Keratinocyte (primary cell): ENCODE measurements around the gene HINT1. TPM values are rescaled to one million over a fixed set of nuclear protein-coding genes. Genes with fewer than 3 reads are reported as not detected.

Experiments used
- DNase-seq: peaks from one replicate; pipeline ENCODE4 v3.0.0-alpha.2; 2011; ENCODE audit warnings: low read depth, missing footprints, low spot score
- FAIRE-seq: peaks from 2 replicates; lab custom pipeline; 2011; peaks lifted over from hg19 to GRCh38; lab: Jason Lieb, UNC
- H2AFZ ChIP-seq: 2 replicates; pipeline ENCODE4 v1.6.0; 2012; ENCODE audit warnings: low read length, control low read depth, inconsistent platforms; ENCODE audit not compliant: control insufficient read depth
- H3K27ac ChIP-seq: 2 replicates; pipeline ENCODE4 v1.5.1; 2011; ENCODE audit warnings: low read length; ENCODE audit not compliant: control insufficient read depth, insufficient read depth
- H3K27me3 ChIP-seq: 3 replicates; pipeline ENCODE4 v1.6.0; 2011; ENCODE audit warnings: low read length; ENCODE audit not compliant: control insufficient read depth, insufficient read depth; ENCODE audit errors: extremely low read depth
- H3K36me3 ChIP-seq, 2 experiments: 2 replicates in 1 of 2; 3 replicates in 1 of 2; pipeline ENCODE4 v1.5.1; 2011; ENCODE audit warnings: low read length in 2 of 2, mild to moderate bottlenecking in 1 of 2; ENCODE audit not compliant: control insufficient read depth in 2 of 2, insufficient read depth in 2 of 2; ENCODE audit errors: extremely low read depth in 1 of 2
- H3K4me1 ChIP-seq: 3 replicates; pipeline ENCODE4 v1.5.1; 2011; ENCODE audit warnings: low read length; ENCODE audit not compliant: control insufficient read depth, insufficient read depth; ENCODE audit errors: extremely low read depth
- H3K4me2 ChIP-seq: 3 replicates; pipeline ENCODE4 v1.6.0; 2011; ENCODE audit warnings: low read depth, low read length; ENCODE audit not compliant: control insufficient read depth, insufficient read depth; ENCODE audit errors: extremely low read depth
- H3K4me3 ChIP-seq, 3 experiments: fragments of 200-600 bp in 1 of 3; sonication (generic) in 1 of 3; 2 replicates in 2 of 3; 3 replicates in 1 of 3; pipeline ENCODE4 v1.5.1; 2011 to 2016; ENCODE audit warnings: low read length in 3 of 3, mild to moderate bottlenecking in 3 of 3, control low read depth in 2 of 3, inconsistent platforms in 1 of 3, low read depth in 1 of 3, mixed read lengths in 1 of 3, mixed run types in 1 of 3, moderate library complexity in 1 of 3; ENCODE audit not compliant: control insufficient read depth in 2 of 3, insufficient read depth in 2 of 3; ENCODE audit errors: extremely low read depth in 1 of 3
- H3K79me2 ChIP-seq: 2 replicates; pipeline ENCODE4 v1.6.0; 2012; ENCODE audit warnings: low read length; ENCODE audit not compliant: control insufficient read depth, insufficient read depth
- H3K9ac ChIP-seq: 3 replicates; pipeline ENCODE4 v1.6.0; 2011; ENCODE audit warnings: low read length; ENCODE audit not compliant: control insufficient read depth, insufficient read depth; ENCODE audit errors: extremely low read depth
- H3K9me1 ChIP-seq: 3 replicates; pipeline ENCODE4 v1.6.0; 2011; ENCODE audit warnings: low read length; ENCODE audit not compliant: control insufficient read depth, insufficient read depth; ENCODE audit errors: extremely low read depth
- H3K9me3 ChIP-seq: 2 replicates; pipeline ENCODE4 v1.5.1; 2012; ENCODE audit warnings: low read depth, low read length; ENCODE audit not compliant: control insufficient read depth
- H4K20me1 ChIP-seq: 3 replicates; pipeline ENCODE4 v1.6.0; 2011; ENCODE audit warnings: low read length; ENCODE audit not compliant: control insufficient read depth, insufficient read depth; ENCODE audit errors: extremely low read depth
- EZH2 ChIP-seq: IDR thresholded peaks from one replicate; pipeline ENCODE4 v1.6.1; 2012; ENCODE audit warnings: inconsistent platforms, mild to moderate bottlenecking, low read length, moderate library complexity
- dilution Hi-C: fragments of 300-500 bp; cut with MboI; formaldehyde crosslinking; loops from one replicate; pipeline ENCODE4 v1.7.0; 2020; ENCODE audit warnings: low sequenced_read_pairs; ENCODE audit not compliant: extremely low pct_ligation_motif_present
- polyA plus RNA-seq, 5 experiments: library from polyadenylated mRNA; depleted of rRNA in 3 of 5; stranded (reverse) in 3 of 5; stranded (forward) in 1 of 5; unstranded in 1 of 5; fragments of >200 nt; gene quantifications; 1 replicate in 1 of 5; 2 replicates in 3 of 5; 3 replicates in 1 of 5; pipeline versions ENCODE4 v1.2.1 to v1.2.3, GENCODE V29; 2011 to 2012; ENCODE audit warnings: missing spikeins in 2 of 5, low read depth in 1 of 5, low replicate concordance in 1 of 5
- TF ChIP-seq, protein P1 (sequence below), 3 experiments: IDR thresholded peaks in 1 of 3; conservative IDR thresholded peaks in 1 of 3; optimal IDR thresholded peaks in 1 of 3; 2 replicates in 2 of 3; 3 replicates in 1 of 3; pipeline versions ENCODE3 to v1.5.1; 2011; ENCODE audit warnings: low read length in 3 of 3, mild to moderate bottlenecking in 3 of 3, moderate library complexity in 2 of 3, control low read depth in 1 of 3, inconsistent platforms in 1 of 3; ENCODE audit not compliant: insufficient read depth in 2 of 3; ENCODE audit errors: extremely low read depth in 1 of 3

HINT1 gene
- polyA plus RNA-seq, 1 donor (not counting 4 experiments of a cell fraction or from before 2014, with no cell fraction given) = 857 TPM

DNA sequence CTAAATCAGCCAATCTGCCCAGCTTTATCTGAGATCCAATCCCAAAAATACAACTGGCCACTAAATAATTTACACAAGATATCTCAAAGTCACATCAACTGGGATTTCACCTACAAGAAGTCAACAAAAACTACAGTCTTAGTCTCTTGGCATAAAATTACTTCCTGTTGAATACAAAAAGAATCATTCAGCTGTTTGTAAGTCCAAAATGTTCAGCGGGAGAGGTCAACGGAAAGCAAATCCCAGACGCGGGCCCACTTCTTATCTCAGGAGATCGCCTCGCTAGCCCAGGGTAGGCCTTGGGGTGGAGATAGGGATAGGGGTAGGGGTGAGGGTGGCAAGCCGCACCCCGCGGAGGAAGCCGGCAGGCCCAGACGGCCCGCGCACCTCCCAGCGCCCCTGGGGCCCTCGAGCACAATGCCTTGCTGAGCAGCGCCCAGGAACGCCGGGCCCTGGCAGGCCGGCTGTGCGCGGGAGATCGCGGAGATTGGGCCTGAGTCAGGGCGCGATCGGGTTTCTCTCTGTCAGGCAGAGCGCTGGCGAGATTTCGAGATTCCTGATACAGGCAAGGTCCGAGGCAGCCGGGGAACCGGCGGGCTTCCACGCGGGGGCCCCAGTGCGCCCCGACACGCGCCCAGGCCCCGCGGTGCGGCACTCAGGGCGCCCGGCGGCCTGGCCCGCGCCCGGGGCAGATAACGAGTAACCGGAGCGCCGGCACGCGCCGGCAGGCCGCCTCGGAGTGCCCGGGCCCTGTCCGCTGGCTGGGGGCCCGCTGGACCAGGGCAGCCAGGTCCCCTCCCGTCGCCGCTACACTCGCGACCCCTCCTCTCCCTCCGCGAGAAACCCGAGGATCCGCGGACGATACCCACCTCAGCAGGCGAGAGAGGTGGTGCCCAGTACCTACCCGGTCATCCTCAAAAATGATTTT lies 601 bp downstream of the HINT1 start:
- H4K20me1 ChIP-seq = no peaks in the 10 kb centered on the region
- H2AFZ ChIP-seq = peak overlapping the region; percentile 90
- H3K27me3 ChIP-seq = no peaks in the 10 kb centered on the region
- FAIRE-seq (no peak), DNase-seq (no peak)
- H3K9me3 ChIP-seq = no peaks in the 10 kb centered on the region
- peak overlapping the region; percentile 94 for H3K27ac ChIP-seq
- no peaks in the 10 kb centered on the region for H3K9me1 ChIP-seq
- H3K36me3 ChIP-seq = peaks cover 9 to 10% of the 10 kb centered on the region in 2 experiments
- TF ChIP-seq EZH2 = no peak
- TF ChIP-seq, protein P1, sequence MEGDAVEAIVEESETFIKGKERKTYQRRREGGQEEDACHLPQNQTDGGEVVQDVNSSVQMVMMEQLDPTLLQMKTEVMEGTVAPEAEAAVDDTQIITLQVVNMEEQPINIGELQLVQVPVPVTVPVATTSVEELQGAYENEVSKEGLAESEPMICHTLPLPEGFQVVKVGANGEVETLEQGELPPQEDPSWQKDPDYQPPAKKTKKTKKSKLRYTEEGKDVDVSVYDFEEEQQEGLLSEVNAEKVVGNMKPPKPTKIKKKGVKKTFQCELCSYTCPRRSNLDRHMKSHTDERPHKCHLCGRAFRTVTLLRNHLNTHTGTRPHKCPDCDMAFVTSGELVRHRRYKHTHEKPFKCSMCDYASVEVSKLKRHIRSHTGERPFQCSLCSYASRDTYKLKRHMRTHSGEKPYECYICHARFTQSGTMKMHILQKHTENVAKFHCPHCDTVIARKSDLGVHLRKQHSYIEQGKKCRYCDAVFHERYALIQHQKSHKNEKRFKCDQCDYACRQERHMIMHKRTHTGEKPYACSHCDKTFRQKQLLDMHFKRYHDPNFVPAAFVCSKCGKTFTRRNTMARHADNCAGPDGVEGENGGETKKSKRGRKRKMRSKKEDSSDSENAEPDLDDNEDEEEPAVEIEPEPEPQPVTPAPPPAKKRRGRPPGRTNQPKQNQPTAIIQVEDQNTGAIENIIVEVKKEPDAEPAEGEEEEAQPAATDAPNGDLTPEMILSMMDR (optimal IDR thresholded peaks at IDR 0.05 in 1 of 3, IDR thresholded peaks at IDR 0.05 in 1 of 3, conservative IDR thresholded peaks at IDR 0.05 in 1 of 3; ENCODE audit: extremely low read depth in 1 of 3, insufficient read depth in 2 of 3, low read length in 3 of 3) = no peak
- H3K9ac ChIP-seq = peak overlapping the region; percentile 97
- peaks cover 48% of the 10 kb centered on the region for H3K79me2 ChIP-seq
- dilution Hi-C loops = no loop called here
- peak overlapping the region; percentile 79 for H3K4me2 ChIP-seq
- peak overlapping the region; percentile 84 to 99 (median 94) for H3K4me3 ChIP-seq
- H3K4me1 ChIP-seq = no peaks in the 10 kb centered on the region

DNA sequence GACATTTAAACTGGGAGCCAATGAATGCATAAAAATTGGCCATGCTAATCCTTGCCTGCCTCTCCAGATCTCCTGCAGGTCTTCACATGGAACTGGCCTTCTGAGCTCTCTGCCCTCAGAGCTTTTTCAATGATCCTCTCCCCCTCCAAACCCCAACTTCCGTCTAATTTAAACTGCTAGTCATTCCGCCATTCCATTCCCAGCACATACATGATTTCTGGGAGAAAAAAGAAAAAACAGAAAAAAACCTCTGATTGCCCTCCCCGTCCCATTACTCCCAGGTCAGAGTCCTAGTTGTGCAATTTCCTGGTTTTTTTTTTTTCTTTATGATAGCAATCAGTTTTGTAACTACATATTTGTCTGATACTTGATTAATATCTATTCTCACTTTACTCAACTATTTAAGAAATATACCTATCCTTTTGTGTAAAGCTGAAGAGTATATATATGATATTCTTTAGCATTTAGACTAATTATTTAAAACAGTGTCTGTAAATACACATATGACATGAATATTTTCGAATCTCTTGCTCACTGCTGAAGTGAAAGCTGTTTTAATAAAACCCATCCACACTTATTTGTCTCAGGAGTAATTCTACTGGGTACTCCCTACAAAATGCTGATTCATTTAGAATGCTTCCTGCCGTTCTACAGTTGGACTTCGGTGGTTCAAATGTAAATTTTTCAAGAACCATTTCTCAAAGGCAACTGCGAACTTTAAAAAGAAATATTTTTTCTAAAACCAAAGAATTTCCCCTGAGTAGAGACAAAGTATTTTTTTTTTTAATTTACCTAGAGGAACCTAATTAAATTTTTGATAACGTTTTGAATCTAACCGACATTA lies 1.6 kb downstream of the HINT1 start:
- DNase-seq = no peak
- Histone ChIP-seq H3K9ac (peak overlapping the region; percentile 97), H3K4me1 (no peaks in the 10 kb centered on the region), H2AFZ (no peak overlapping the region), H3K36me3 (peaks cover 11 to 19% of the 10 kb centered on the region in 2 experiments), H3K4me2 (peak overlapping the region; percentile 74), H3K79me2 (peaks cover 53% of the 10 kb centered on the region), H3K4me3 (peak overlapping the region; percentile 84 to 99 (median 94)), H3K9me3 (no peaks in the 10 kb centered on the region), H3K27ac (peak overlapping the region; percentile 94), H4K20me1 (peaks cover 3% of the 10 kb centered on the region), H3K27me3 (no peaks in the 10 kb centered on the region), H3K9me1 (no peaks in the 10 kb centered on the region)
- dilution Hi-C loops = no loop called here
- TF ChIP-seq EZH2 = no peak
- TF ChIP-seq, protein P1 (optimal IDR thresholded peaks at IDR 0.05 in 1 of 3, IDR thresholded peaks at IDR 0.05 in 1 of 3, conservative IDR thresholded peaks at IDR 0.05 in 1 of 3; ENCODE audit: extremely low read depth in 1 of 3, insufficient read depth in 2 of 3, low read length in 3 of 3) = no peak
- no peak for FAIRE-seq
